Esophagus muscularis mucosa (tissue), 3 donors: ENCODE data around the gene DAB1.

ENCODE experiments used
- POLR2AphosphoS5 ChIP-seq, 2 donors: sonication (generic); formaldehyde crosslinking; IDR thresholded peaks; one replicate each; pipeline ENCODE4 v1.6.1; 2017; ENCODE audit warnings: antibody characterized with exemption in 2 of 2
- TF ChIP-seq, protein P1 (sequence below), 3 experiments: fragments of 200-600 bp in 2 of 3; fragments of 450-650 bp in 1 of 3; sonication (generic) in 2 of 3; IDR thresholded peaks; one replicate each; pipeline ENCODE4 v1.5.1; 2017 to 2019; ENCODE audit warnings: antibody characterized with exemption in 3 of 3, mild to moderate bottlenecking in 2 of 3, moderate library complexity in 1 of 3

DNA sequence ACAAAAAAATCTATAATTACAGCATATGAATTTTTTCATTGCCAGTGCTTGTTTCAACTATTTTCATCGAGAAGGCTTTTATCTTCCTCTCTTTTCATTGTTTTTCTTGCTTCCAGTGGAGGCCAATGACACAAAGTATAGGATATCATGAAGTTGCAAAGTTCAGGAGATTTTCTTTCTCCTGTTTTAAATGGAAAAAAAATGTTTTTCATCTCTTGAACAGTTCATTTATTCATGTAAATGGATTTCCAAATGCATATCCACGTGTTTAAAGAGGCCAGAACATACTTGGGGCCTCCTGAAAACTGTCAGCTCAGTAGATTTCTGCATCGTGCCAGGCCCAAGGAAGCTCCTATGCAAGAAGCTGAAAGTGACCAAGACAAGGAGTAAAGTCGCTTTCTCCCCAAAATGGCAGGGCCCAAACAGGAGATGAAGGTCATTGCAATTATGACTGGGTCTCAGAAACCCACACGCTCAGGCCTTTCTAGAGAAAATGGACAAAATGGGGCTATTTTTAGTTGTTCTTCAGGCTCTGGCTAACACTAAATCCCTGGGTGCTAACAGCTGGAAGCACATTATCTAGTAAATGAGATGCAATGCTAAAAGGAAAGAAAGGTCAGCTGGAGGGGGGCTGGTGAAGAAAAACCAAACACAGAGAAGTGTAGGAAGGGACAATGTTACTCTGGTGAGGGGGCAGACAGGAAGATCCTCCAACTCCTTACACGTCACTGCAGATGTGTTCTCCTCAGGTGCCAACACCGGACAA, 321.1 kb downstream of the DAB1 start:
- TF ChIP-seq, protein P1, sequence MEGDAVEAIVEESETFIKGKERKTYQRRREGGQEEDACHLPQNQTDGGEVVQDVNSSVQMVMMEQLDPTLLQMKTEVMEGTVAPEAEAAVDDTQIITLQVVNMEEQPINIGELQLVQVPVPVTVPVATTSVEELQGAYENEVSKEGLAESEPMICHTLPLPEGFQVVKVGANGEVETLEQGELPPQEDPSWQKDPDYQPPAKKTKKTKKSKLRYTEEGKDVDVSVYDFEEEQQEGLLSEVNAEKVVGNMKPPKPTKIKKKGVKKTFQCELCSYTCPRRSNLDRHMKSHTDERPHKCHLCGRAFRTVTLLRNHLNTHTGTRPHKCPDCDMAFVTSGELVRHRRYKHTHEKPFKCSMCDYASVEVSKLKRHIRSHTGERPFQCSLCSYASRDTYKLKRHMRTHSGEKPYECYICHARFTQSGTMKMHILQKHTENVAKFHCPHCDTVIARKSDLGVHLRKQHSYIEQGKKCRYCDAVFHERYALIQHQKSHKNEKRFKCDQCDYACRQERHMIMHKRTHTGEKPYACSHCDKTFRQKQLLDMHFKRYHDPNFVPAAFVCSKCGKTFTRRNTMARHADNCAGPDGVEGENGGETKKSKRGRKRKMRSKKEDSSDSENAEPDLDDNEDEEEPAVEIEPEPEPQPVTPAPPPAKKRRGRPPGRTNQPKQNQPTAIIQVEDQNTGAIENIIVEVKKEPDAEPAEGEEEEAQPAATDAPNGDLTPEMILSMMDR (IDR thresholded peaks at IDR 0.05), result no peak
- no peak for TF ChIP-seq POLR2AphosphoS5 (IDR thresholded peaks at IDR 0.05)
